Neuronal stem cell (in vitro differentiated cells): Measurements from ENCODE around the gene MARK2. TPM values are rescaled to one million over a fixed set of nuclear protein-coding genes. Genes with fewer than 3 reads are reported as not detected.

Source experiments
- DNase-seq: peaks from one replicate; pipeline ENCODE4 v3.0.0-alpha.2; 2013; ENCODE audit warnings: low spot score
- H2AFZ ChIP-seq: one replicate; pipeline ENCODE4 v1.6.1; 2013; ENCODE audit warnings: mild to moderate bottlenecking, low read length, inconsistent platforms
- H2AK5ac ChIP-seq: 2 replicates; pipeline ENCODE4 v1.6.1; 2013; ENCODE audit warnings: low read depth, mild to moderate bottlenecking, inconsistent platforms, low read length, moderate library complexity, mixed read lengths
- H2BK120ac ChIP-seq: 2 replicates; pipeline ENCODE4 v1.6.1; 2013; ENCODE audit warnings: low read depth, mild to moderate bottlenecking, inconsistent platforms, low read length, moderate library complexity, mixed read lengths
- H2BK12ac ChIP-seq: one replicate; pipeline ENCODE4 v1.6.1; 2013; ENCODE audit warnings: low read length, inconsistent platforms
- H2BK15ac ChIP-seq: 2 replicates; pipeline ENCODE4 v1.6.1; 2013; ENCODE audit warnings: mild to moderate bottlenecking, low read length, inconsistent platforms, mixed read lengths
- H2BK5ac ChIP-seq: one replicate; pipeline ENCODE4 v1.6.1; 2013; ENCODE audit warnings: inconsistent platforms, mild to moderate bottlenecking, low read length, moderate library complexity
- H3K14ac ChIP-seq: one replicate; pipeline ENCODE4 v1.6.1; 2013; ENCODE audit warnings: low read length, inconsistent platforms
- H3K18ac ChIP-seq: 2 replicates; pipeline ENCODE4 v1.6.1; 2013; ENCODE audit warnings: low read length, inconsistent platforms
- H3K23ac ChIP-seq: 2 replicates; pipeline ENCODE4 v1.6.1; 2013; ENCODE audit warnings: low read depth, mild to moderate bottlenecking, mixed read lengths, low read length, inconsistent platforms; ENCODE audit not compliant: poor library complexity
- H3K27ac ChIP-seq: replicated peaks from 3 replicates; pipeline ENCODE4 v1.5.1; 2013; ENCODE audit warnings: low read length, inconsistent platforms
- H3K27me3 ChIP-seq, 3 experiments: 2 replicates each; pipeline ENCODE4 v1.6.1; 2013; ENCODE audit warnings: low read length in 3 of 3, mild to moderate bottlenecking in 2 of 3, inconsistent platforms in 1 of 3, low read depth in 1 of 3, mixed read lengths in 1 of 3, moderate library complexity in 1 of 3; ENCODE audit not compliant: control insufficient read depth in 3 of 3, insufficient read depth in 3 of 3
- H3K36me3 ChIP-seq, 2 donors: replicated peaks in 1 of 2; 2 replicates each; pipeline ENCODE4 v1.6.1; 2013; ENCODE audit warnings: low read length in 2 of 2; ENCODE audit not compliant: control insufficient read depth in 2 of 2, insufficient read depth in 2 of 2
- H3K4ac ChIP-seq: 2 replicates; pipeline ENCODE4 v1.6.1; 2013; ENCODE audit warnings: inconsistent platforms, mild to moderate bottlenecking, low read length, moderate library complexity
- H3K4me1 ChIP-seq, 2 donors: 1 replicate in 1 of 2; 2 replicates in 1 of 2; pipeline ENCODE4 v1.6.1; 2013; ENCODE audit warnings: low read length in 2 of 2, low read depth in 1 of 2; ENCODE audit not compliant: control insufficient read depth in 2 of 2, insufficient read depth in 1 of 2
- H3K4me2 ChIP-seq: one replicate; pipeline ENCODE4 v1.6.1; 2013; ENCODE audit warnings: mild to moderate bottlenecking, low read length, inconsistent platforms; ENCODE audit not compliant: insufficient read depth, poor library complexity, severe bottlenecking
- H3K4me3 ChIP-seq, 2 donors: 2 replicates each; pipeline ENCODE4 v1.5.1; 2013; ENCODE audit warnings: low read length in 2 of 2, mild to moderate bottlenecking in 2 of 2, inconsistent platforms in 1 of 2, moderate library complexity in 1 of 2
- H3K79me1 ChIP-seq: one replicate; pipeline ENCODE4 v1.6.1; 2013; ENCODE audit warnings: low read depth, mild to moderate bottlenecking, inconsistent platforms, low read length, moderate library complexity
- H3K9ac ChIP-seq: one replicate; pipeline ENCODE4 v1.6.1; 2013; ENCODE audit warnings: mild to moderate bottlenecking, low read depth, low read length, inconsistent platforms; ENCODE audit not compliant: poor library complexity
- H3K9me3 ChIP-seq, 2 donors: replicated peaks in 1 of 2; 2 replicates each; pipeline versions ENCODE3 to v1.6.1; 2013; ENCODE audit warnings: low read length in 2 of 2, mild to moderate bottlenecking in 2 of 2, inconsistent platforms in 1 of 2, low read depth in 1 of 2, mixed read lengths in 1 of 2, moderate library complexity in 1 of 2; ENCODE audit not compliant: control insufficient read depth in 2 of 2, insufficient read depth in 1 of 2
- H4K8ac ChIP-seq: one replicate; pipeline ENCODE4 v1.6.1; 2013; ENCODE audit warnings: low read depth, mild to moderate bottlenecking, inconsistent platforms, low read length, moderate library complexity
- H4K91ac ChIP-seq: one replicate; pipeline ENCODE4 v1.6.1; 2013; ENCODE audit warnings: low read length, low read depth, mild to moderate bottlenecking, inconsistent platforms; ENCODE audit not compliant: poor library complexity
- WGBS, 2 donors: extraction: QIAGEN DNeasy Blood & Tissue Kit; methylation state at CpG; one replicate each; pipeline ENCODE4 v1.1.7; 2013; ENCODE audit warnings: missing lambda C conversion rate in 2 of 2, mixed read lengths in 1 of 2; ENCODE audit not compliant: insufficient read length in 2 of 2, insufficient replicate concordance in 1 of 2; ENCODE audit errors: extremely low coverage in 2 of 2; 5-methylcytosine and 5-hydroxymethylcytosine counted together
- polyA plus RNA-seq, 2 experiments: library from polyadenylated mRNA; stranded (reverse); fragments of 200-250 nt; gene quantifications; one replicate each; pipeline ENCODE4 v1.2.3, GENCODE V29; 2013

Gene MARK2
- polyA plus RNA-seq (2013, experiment 1 of 2): 29.7 TPM
- polyA plus RNA-seq (2013, experiment 2 of 2): 29.6 TPM

DNA sequence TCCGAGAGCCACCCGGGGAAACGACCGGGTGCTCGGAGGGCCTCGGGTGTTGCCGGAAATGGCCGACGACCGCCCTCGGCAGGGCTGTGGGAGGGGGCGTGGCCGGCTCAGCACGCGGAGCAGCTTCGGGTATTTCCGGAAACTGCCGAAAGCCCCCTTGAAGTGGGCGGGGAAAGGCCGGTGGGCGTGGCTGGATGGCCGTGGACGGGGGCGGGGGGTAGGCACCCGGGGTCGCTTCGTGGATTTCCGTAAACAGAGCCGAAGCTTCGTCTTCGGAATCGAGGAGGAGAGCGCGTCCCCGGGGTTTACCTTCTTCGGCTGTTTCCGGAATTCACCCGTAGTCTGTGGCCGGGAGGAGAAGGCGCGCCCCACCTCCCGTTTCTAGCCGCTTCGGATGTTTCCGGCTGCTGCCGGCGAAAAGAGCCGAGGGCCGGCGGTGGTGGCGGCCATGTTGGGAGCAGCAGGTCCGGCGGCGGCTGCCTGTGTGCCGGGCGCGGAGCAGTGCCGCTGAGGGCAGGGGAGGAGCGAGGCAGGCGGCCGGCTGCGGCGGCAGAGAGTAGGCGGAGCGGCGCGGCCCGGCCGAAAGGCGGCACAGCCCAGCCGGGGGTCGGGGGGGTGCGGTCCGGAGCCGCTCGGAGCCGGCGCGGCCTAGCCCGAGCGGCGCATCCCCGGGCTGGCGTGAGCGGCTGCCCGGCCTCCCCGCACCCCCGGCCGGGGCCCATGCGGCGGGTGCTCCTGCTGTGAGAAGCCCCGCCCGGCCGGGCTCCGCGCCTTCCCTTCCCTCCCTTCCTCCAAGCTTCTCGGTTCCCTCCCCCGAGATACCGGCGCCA is at the start of gene MARK2:
Gene MARK2, plus strand, starts transcription at position 433 of the 830 bp plus-strand sequence. Its CDS starts 397 bp downstream, at position 830.
- peak within 1 kb of the TSS; percentile 97 for H3K9ac ChIP-seq
- peak within 1 kb of the TSS; percentile 85 to 89 for H3K4me3 ChIP-seq
- H3K27ac ChIP-seq: peak within 1 kb of the TSS; percentile 66
- H3K4ac ChIP-seq: no peak within 1 kb of the TSS
- peak within 1 kb of the TSS; percentile 93 for H3K18ac ChIP-seq
- peak within 1 kb of the TSS; percentile 80 for H2AFZ ChIP-seq
- no peaks in the 10 kb centered on the region for H3K9me3 ChIP-seq
- peak within 1 kb of the TSS; percentile 33 for H2AK5ac ChIP-seq
- H2BK120ac ChIP-seq: peak within 1 kb of the TSS; percentile 40
- peaks cover 16 to 26% of the 10 kb centered on the region in 2 donors for H3K4me1 ChIP-seq
- peak within 1 kb of the TSS; percentile 32 for H2BK5ac ChIP-seq
- H4K8ac ChIP-seq: no peak within 1 kb of the TSS
- H2BK12ac ChIP-seq: no peak within 1 kb of the TSS
- H3K4me2 ChIP-seq: peak within 1 kb of the TSS; percentile 58
- peaks cover 2% of the 10 kb centered on the region for H3K79me1 ChIP-seq
- H3K36me3 ChIP-seq: peaks cover 2 to 23% of the 10 kb centered on the region in 2 donors
- H3K23ac ChIP-seq: peak within 1 kb of the TSS; percentile 74
- no peak within 1 kb of the TSS for H4K91ac ChIP-seq
- no peaks in the 10 kb centered on the region for H3K27me3 ChIP-seq
- peak; percentile 99 for DNase-seq
- WGBS, 2 donors: no CpG with 5 or more reads among the region's 100 CpGs
- no peak within 1 kb of the TSS for H2BK15ac ChIP-seq
- peak within 1 kb of the TSS; percentile 3 for H3K14ac ChIP-seq

- DNase-seq: no peak
- no peak overlapping the region for H2BK12ac ChIP-seq
- H3K4me1 ChIP-seq: no peaks in the 10 kb centered on the region
- no peak overlapping the region for H4K91ac ChIP-seq
- no peak overlapping the region for H2BK5ac ChIP-seq
- H2BK15ac ChIP-seq: no peak overlapping the region
- no peak overlapping the region for H3K14ac ChIP-seq
- H3K4ac ChIP-seq: no peak overlapping the region
- H3K27me3 ChIP-seq: no peaks in the 10 kb centered on the region
- no peak overlapping the region for H3K27ac ChIP-seq
- no peak overlapping the region for H3K4me2 ChIP-seq
- H3K23ac ChIP-seq: no peak overlapping the region
- peaks cover 4 to 18% of the 10 kb centered on the region in 2 donors for H3K9me3 ChIP-seq
- no peaks in the 10 kb centered on the region for H3K79me1 ChIP-seq
- no peak overlapping the region for H2BK120ac ChIP-seq
- no CpG with 5 or more reads among the region's 6 CpGs for WGBS, 2 donors
- no peak overlapping the region for H3K9ac ChIP-seq
- H3K36me3 ChIP-seq: no peaks in the 10 kb centered on the region
- H2AFZ ChIP-seq: no peak overlapping the region
- no peak overlapping the region for H3K4me3 ChIP-seq
- H4K8ac ChIP-seq: no peak overlapping the region
- no peak overlapping the region for H3K18ac ChIP-seq
- H2AK5ac ChIP-seq: no peak overlapping the region
Observed at GRCh38 chr11:63791495-63792167, 47.3 kb upstream of the MARK2 start.

DNA sequence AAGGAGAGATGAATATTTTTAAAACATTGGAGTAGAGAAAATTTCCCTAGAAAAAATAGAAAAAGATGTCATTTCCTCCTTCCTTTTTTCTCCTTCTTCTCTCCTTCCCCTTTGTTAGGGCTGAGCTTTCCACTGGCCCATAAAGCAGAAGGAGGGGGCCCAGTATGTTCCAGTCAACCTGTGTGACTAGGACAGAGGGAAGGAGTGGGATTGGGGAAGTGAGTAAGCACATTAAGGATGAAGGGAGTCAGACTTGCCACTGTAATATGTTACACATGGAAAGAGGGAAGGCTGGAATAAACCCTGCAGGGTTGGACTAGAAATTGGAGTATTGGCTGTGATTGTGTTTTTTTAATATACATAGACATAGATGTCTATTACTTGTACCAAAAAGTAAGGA is 45.7 kb upstream of the MARK2 start:
- Histone ChIP-seq H2AK5ac (no peak overlapping the region), H3K18ac (no peak overlapping the region), H3K4me1 (no peaks in the 10 kb centered on the region), H2AFZ (no peak overlapping the region), H3K27me3 (no peaks in the 10 kb centered on the region), H3K9me3 (peaks cover 7 to 22% of the 10 kb centered on the region in 2 donors), H3K27ac (no peak overlapping the region), H3K23ac (no peak overlapping the region), H3K79me1 (peaks cover 1% of the 10 kb centered on the region), H2BK12ac (no peak overlapping the region), H4K91ac (no peak overlapping the region), H3K4me3 (no peak overlapping the region), H3K4me2 (no peak overlapping the region), H3K9ac (no peak overlapping the region), H3K4ac (no peak overlapping the region), H3K36me3 (no peaks in the 10 kb centered on the region), H2BK5ac (no peak overlapping the region), H2BK15ac (no peak overlapping the region), H4K8ac (no peak overlapping the region), H3K14ac (no peak overlapping the region), H2BK120ac (no peak overlapping the region)
- DNase-seq: no peak

DNA sequence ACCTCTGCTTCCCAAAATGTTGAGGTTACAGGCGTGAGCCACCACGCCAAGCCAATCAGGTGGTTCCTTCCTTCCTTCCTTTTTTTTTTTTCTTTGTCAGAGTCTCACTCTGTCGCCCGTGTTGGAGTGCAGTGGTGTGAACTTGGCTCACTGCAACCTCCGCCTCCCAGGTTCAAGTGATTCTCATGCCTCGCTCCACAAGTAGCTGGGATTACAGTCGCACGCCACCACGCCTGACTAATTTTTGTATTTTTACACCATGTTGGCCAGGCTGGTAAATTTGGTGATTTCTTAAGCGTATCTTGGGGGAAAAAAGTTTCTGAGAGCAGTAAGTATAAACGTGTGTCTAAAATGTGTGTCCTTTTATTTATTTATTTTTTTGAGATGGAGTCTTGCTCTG is 43.8 kb upstream of the MARK2 start:
- Histone ChIP-seq H4K8ac (no peak overlapping the region), H2AFZ (no peak overlapping the region), H2BK5ac (no peak overlapping the region), H3K79me1 (peaks cover 1% of the 10 kb centered on the region), H3K18ac (no peak overlapping the region), H3K4me1 (no peaks in the 10 kb centered on the region), H3K27ac (no peak overlapping the region), H3K23ac (no peak overlapping the region), H3K4me3 (no peak overlapping the region), H3K9ac (no peak overlapping the region), H3K4me2 (no peak overlapping the region), H2AK5ac (no peak overlapping the region), H2BK12ac (no peak overlapping the region), H3K36me3 (no peaks in the 10 kb centered on the region), H2BK15ac (no peak overlapping the region), H3K9me3 (peaks cover 7 to 22% of the 10 kb centered on the region in 2 donors), H3K4ac (no peak overlapping the region), H3K14ac (no peak overlapping the region), H3K27me3 (no peaks in the 10 kb centered on the region), H4K91ac (no peak overlapping the region), H2BK120ac (no peak overlapping the region)
- no CpG with 5 or more reads among the region's 11 CpGs for WGBS, 2 donors
- no peak for DNase-seq
